IMR-90 (cell line): ENCODE results near the gene STRIP1. TPM values are rescaled to one million over a fixed set of nuclear protein-coding genes. Genes with fewer than 3 reads are reported as not detected.

Experiments used
- ATAC-seq: fragments of 200-7000 bp; cut with Tn5 transposase; 2 replicates; pipeline ENCODE4 v1.9.1; 2020; ENCODE audit warnings: low read depth, mild to moderate bottlenecking, moderate library complexity
- BruUV-seq: library from RNA; stranded (reverse); fragments of 400-500 nt; replicated peaks from 2 replicates; lab custom pipeline; 2021; lab: Mats Ljungman, UMichigan
- CTCF ChIA-PET: fragments of 300-600 bp; formaldehyde crosslinking; extraction: SDS; loops from one replicate; lab custom pipeline; 2021; ENCODE audit warnings: antibody characterized with exemption; lab: Yijun Ruan, JAX
- POLR2A ChIA-PET: fragments of 300-600 bp; sonication (Branson Sonifier 250); formaldehyde crosslinking; loops from one replicate; lab custom pipeline; 2022; ENCODE audit warnings: antibody characterized with exemption; ENCODE audit not compliant: unreplicated experiment; lab: Charles Lee
- DNase-seq: peaks from one replicate; pipeline ENCODE4 v3.0.0; 2013
- H2AFZ ChIP-seq: replicated peaks from 2 replicates; pipeline ENCODE3; 2013; ENCODE audit warnings: low read length, mild to moderate bottlenecking; ENCODE audit not compliant: poor library complexity
- H2AK5ac ChIP-seq: 2 replicates; pipeline ENCODE4 v1.6.1; 2013; ENCODE audit warnings: low read depth, low read length, inconsistent platforms
- H2AK9ac ChIP-seq: replicated peaks from 2 replicates; pipeline ENCODE3; 2013; ENCODE audit warnings: mild to moderate bottlenecking, low read depth, low read length, moderate library complexity; ENCODE audit not compliant: poor library complexity
- H2BK120ac ChIP-seq: 2 replicates; pipeline ENCODE4 v1.6.1; 2013; ENCODE audit warnings: low read depth, low read length, inconsistent platforms
- H2BK15ac ChIP-seq: 3 replicates; pipeline ENCODE4 v1.6.1; 2013; ENCODE audit warnings: low read depth, low read length, inconsistent platforms
- H2BK20ac ChIP-seq: 2 replicates; pipeline ENCODE4 v1.6.1; 2013; ENCODE audit warnings: low read depth, mild to moderate bottlenecking, inconsistent platforms, low read length, moderate library complexity
- H2BK5ac ChIP-seq: 2 replicates; pipeline ENCODE4 v1.6.1; 2013; ENCODE audit warnings: mild to moderate bottlenecking, low read depth, low read length, inconsistent platforms; ENCODE audit not compliant: poor library complexity, severe bottlenecking
- H3K14ac ChIP-seq: replicated peaks from 2 replicates; pipeline ENCODE4 v1.6.1; 2013; ENCODE audit warnings: low read depth, low read length, inconsistent platforms
- H3K18ac ChIP-seq: 2 replicates; pipeline ENCODE4 v1.6.1; 2013; ENCODE audit warnings: low read depth, low read length, control low read depth
- H3K23ac ChIP-seq: 2 replicates; pipeline ENCODE4 v1.6.1; 2013; ENCODE audit warnings: low read depth, low read length, inconsistent platforms
- H3K27ac ChIP-seq: 2 replicates; pipeline ENCODE4 v1.5.1; 2013; ENCODE audit warnings: mild to moderate bottlenecking, control low read depth, low read length; ENCODE audit not compliant: insufficient read depth
- H3K27me3 ChIP-seq: 2 replicates; pipeline ENCODE4 v1.6.1; 2013; ENCODE audit warnings: low read length; ENCODE audit not compliant: control insufficient read depth, insufficient read depth
- H3K36me3 ChIP-seq: 2 replicates; pipeline ENCODE4 v1.6.1; 2013; ENCODE audit warnings: low read length, mixed read lengths; ENCODE audit not compliant: control insufficient read depth, insufficient read depth
- H3K4ac ChIP-seq: 2 replicates; pipeline ENCODE4 v1.6.1; 2013; ENCODE audit warnings: low read depth, low read length, inconsistent platforms
- H3K4me1 ChIP-seq: 2 replicates; pipeline ENCODE4 v1.6.1; 2013; ENCODE audit warnings: low read length, mixed read lengths; ENCODE audit not compliant: control insufficient read depth, insufficient read depth
- H3K4me2 ChIP-seq: 2 replicates; pipeline ENCODE4 v1.6.1; 2013; ENCODE audit warnings: low read depth, mild to moderate bottlenecking, control low read depth, low read length, moderate library complexity
- H3K4me3 ChIP-seq: 2 replicates; pipeline ENCODE4 v1.5.1; 2013; ENCODE audit warnings: low read depth, mild to moderate bottlenecking, control low read depth, low read length, moderate library complexity; ENCODE audit not compliant: insufficient read depth
- H3K56ac ChIP-seq: 2 replicates; pipeline ENCODE4 v1.6.1; 2013; ENCODE audit warnings: low read length, inconsistent platforms; ENCODE audit not compliant: insufficient read depth; ENCODE audit errors: extremely low read depth
- H3K79me1 ChIP-seq, 2 experiments: 2 replicates each; pipeline ENCODE4 v1.6.1; 2013; ENCODE audit warnings: low read length in 2 of 2, inconsistent platforms in 1 of 2, low read depth in 1 of 2
- H3K9ac ChIP-seq: 2 replicates; pipeline ENCODE4 v1.6.1; 2013; ENCODE audit warnings: low read depth, low read length, control low read depth
- H3K9me1 ChIP-seq: 2 replicates; pipeline ENCODE4 v1.6.1; 2013; ENCODE audit warnings: low read length, inconsistent platforms; ENCODE audit not compliant: insufficient read depth
- H3K9me3 ChIP-seq: 2 replicates; pipeline ENCODE4 v1.6.1; 2013; ENCODE audit warnings: low read length; ENCODE audit not compliant: control insufficient read depth, insufficient read depth
- H4K20me1 ChIP-seq: 2 replicates; pipeline ENCODE4 v1.6.1; 2013; ENCODE audit warnings: low read length, inconsistent platforms; ENCODE audit not compliant: insufficient read depth
- H4K5ac ChIP-seq: 2 replicates; pipeline ENCODE4 v1.6.1; 2013; ENCODE audit warnings: mild to moderate bottlenecking, low read depth, low read length, control low read depth
- H4K8ac ChIP-seq, 2 experiments: 2 replicates each; pipeline ENCODE4 v1.6.1; 2013; ENCODE audit warnings: low read depth in 2 of 2, low read length in 2 of 2, control low read depth in 1 of 2, inconsistent platforms in 1 of 2
- H4K91ac ChIP-seq: 2 replicates; pipeline ENCODE4 v1.6.1; 2013; ENCODE audit warnings: low read depth, low read length, inconsistent platforms; ENCODE audit not compliant: insufficient read depth
- BHLHE40 ChIP-seq: fragments of 150-350 bp; IDR thresholded peaks from 2 replicates; pipeline ENCODE4 v1.6.1; 2016; ENCODE audit warnings: mild to moderate bottlenecking, low read depth, low read length
- CEBPB ChIP-seq: IDR thresholded peaks from 2 replicates; pipeline ENCODE4 v1.6.1; 2012; ENCODE audit warnings: low read depth, low read length, improper control_type of control experiment
- CHD1 ChIP-seq: IDR thresholded peaks from 2 replicates; pipeline ENCODE4 v1.6.1; 2012; ENCODE audit warnings: low read depth, low read length, improper control_type of control experiment
- CTCF ChIP-seq: conservative IDR thresholded peaks from 2 replicates; pipeline ENCODE4 v1.5.1; 2012; ENCODE audit warnings: mild to moderate bottlenecking, low read depth, low read length, improper control_type of control experiment
- ELK1 ChIP-seq: fragments of 150-350 bp; IDR thresholded peaks from 2 replicates; pipeline ENCODE4 v1.6.1; 2016; ENCODE audit warnings: low read depth, mild to moderate bottlenecking, low read length, moderate library complexity, borderline replicate concordance
- FOS ChIP-seq: fragments of 150-350 bp; IDR thresholded peaks from 2 replicates; pipeline ENCODE4 v1.6.1; 2016; ENCODE audit warnings: low read depth, low read length
- MAFK ChIP-seq: IDR thresholded peaks from 2 replicates; pipeline ENCODE4 v1.6.1; 2012; ENCODE audit warnings: low read depth, low read length, improper control_type of control experiment
- MAZ ChIP-seq: IDR thresholded peaks from 2 replicates; pipeline ENCODE4 v1.6.1; 2012; ENCODE audit warnings: low read depth, mild to moderate bottlenecking, low read length, improper control_type of control experiment, moderate library complexity, borderline replicate concordance
- MXI1 ChIP-seq: IDR thresholded peaks from 2 replicates; pipeline ENCODE4 v1.6.1; 2012; ENCODE audit warnings: low read depth, mild to moderate bottlenecking, low read length, moderate library complexity, borderline replicate concordance
- NFE2L2 ChIP-seq: fragments of 150-350 bp; IDR thresholded peaks from 2 replicates; pipeline ENCODE4 v1.6.1; 2016; ENCODE audit warnings: low read depth, mild to moderate bottlenecking, low read length
- POLR2A ChIP-seq: IDR thresholded peaks from 2 replicates; pipeline ENCODE4 v1.6.1; 2012; ENCODE audit warnings: mild to moderate bottlenecking, low read depth, low read length
- RAD21 ChIP-seq: IDR thresholded peaks from 2 replicates; pipeline ENCODE4 v1.6.1; 2012; ENCODE audit warnings: low read length, improper control_type of control experiment
- RCOR1 ChIP-seq: IDR thresholded peaks from 2 replicates; pipeline ENCODE4 v1.6.1; 2012; ENCODE audit warnings: mild to moderate bottlenecking, low read length, improper control_type of control experiment; ENCODE audit not compliant: insufficient replicate concordance
- RFX5 ChIP-seq: IDR thresholded peaks from 2 replicates; pipeline ENCODE4 v1.8.0; 2012; ENCODE audit warnings: low read depth, mild to moderate bottlenecking, low read length, moderate library complexity
- SMC3 ChIP-seq: fragments of 150-350 bp; IDR thresholded peaks from 2 replicates; pipeline ENCODE4 v1.6.1; 2016; ENCODE audit warnings: low read depth, mild to moderate bottlenecking, antibody characterized with exemption, low read length, moderate library complexity
- dilution Hi-C: fragments of 300-500 bp; cut with HindIII; formaldehyde crosslinking; loops from one replicate; pipeline ENCODE4 v1.14.3; 2018; ENCODE audit warnings: low sequenced_read_pairs; ENCODE audit not compliant: unreplicated experiment
- in situ Hi-C: fragments of 300-500 bp; cut with MboI; formaldehyde crosslinking; loops from 3 replicates; pipeline ENCODE4 v1.14.3; 2019; ENCODE audit warnings: low sequenced_read_pairs, inconsistent platforms, mixed read lengths
- intact Hi-C: fragments of 100-400 bp; cut with micrococcal nuclease; formaldehyde crosslinking; loops from 2 replicates; pipeline ENCODE4 v1.10.0; 2022
- polyA plus RNA-seq, 3 experiments: library from polyadenylated mRNA; depleted of rRNA; stranded (reverse); fragments of >200 nt; gene quantifications; 2 replicates each; pipeline ENCODE4 v1.2.3, GENCODE V29; 2012; ENCODE audit warnings: low replicate concordance in 1 of 3
- total RNA-seq: library from RNA; depleted of rRNA; stranded (reverse); fragments of >200 nt; gene quantifications from 2 replicates; pipeline ENCODE4 v1.2.3, GENCODE V29; 2012
- TF ChIP-seq, protein P1 (sequence below): fragments of 150-350 bp; IDR thresholded peaks from 2 replicates; pipeline ENCODE4 v1.6.1; 2017; ENCODE audit warnings: mild to moderate bottlenecking, antibody characterized with exemption, low read length, low read depth

The STRIP1 gene
- total and polyA plus RNA-seq, 2 of the 4 experiments (the other 2 are of a cell fraction): 30.4 to 33.5 TPM

GRCh38 chr1:109997867-109998229, 36.6 kb upstream of the STRIP1 start:
- no peak overlapping the region for H2BK5ac ChIP-seq
- dilution Hi-C loops: no loop called here
- H3K27ac ChIP-seq: no peak overlapping the region
- ATAC-seq: 0 out of 2 replicates have a peak, but pooled peaks have one; percentile 9
- no peak overlapping the region for H3K23ac ChIP-seq
- H2AFZ ChIP-seq: no peak overlapping the region
- H3K18ac ChIP-seq: no peak overlapping the region
- no peak overlapping the region for H4K91ac ChIP-seq
- H2AK9ac ChIP-seq: no peak overlapping the region
- ChIA-PET POLR2A (no interaction called here), CTCF (interaction anchor here (0.7 to 1.0 kb wide), 2 partner anchors 13 kb away, joined by 3 read pairs; partner anchors contain the start of gene AHCYL1)
- peaks cover 14% of the 10 kb centered on the region for H3K9me1 ChIP-seq
- no peak overlapping the region for H2BK120ac ChIP-seq
- H3K9me3 ChIP-seq: no peaks in the 10 kb centered on the region
- no peak overlapping the region for H3K56ac ChIP-seq
- no peak overlapping the region for H4K8ac ChIP-seq
- H4K20me1 ChIP-seq: peaks cover 44% of the 10 kb centered on the region
- no peak overlapping the region for H2BK15ac ChIP-seq
- H3K4me3 ChIP-seq: no peak overlapping the region
- H3K4me2 ChIP-seq: no peak overlapping the region
- H3K9ac ChIP-seq: no peak overlapping the region
- H3K36me3 ChIP-seq: 0 out of 2 replicates have a peak, but pooled peaks cover 3% of the 10 kb centered on the region
- no peak for DNase-seq
- no peak overlapping the region for H3K14ac ChIP-seq
- no peak overlapping the region for H2BK20ac ChIP-seq
- H3K27me3 ChIP-seq: no peaks in the 10 kb centered on the region
- no TSS peak for BruUV-seq
- no peak for TF ChIP-seq BHLHE40
- TF ChIP-seq NFE2L2: no peak
- no peak for TF ChIP-seq MAZ
- no peak for TF ChIP-seq MXI1
- TF ChIP-seq MAFK: no peak
- TF ChIP-seq RCOR1: no peak
- TF ChIP-seq CTCF: no peak
- TF ChIP-seq POLR2A: no peak
- no peak for TF ChIP-seq ELK1
- TF ChIP-seq SMC3: no peak
- TF ChIP-seq FOS: no peak
- TF ChIP-seq CEBPB: no peak
- TF ChIP-seq, protein P1, sequence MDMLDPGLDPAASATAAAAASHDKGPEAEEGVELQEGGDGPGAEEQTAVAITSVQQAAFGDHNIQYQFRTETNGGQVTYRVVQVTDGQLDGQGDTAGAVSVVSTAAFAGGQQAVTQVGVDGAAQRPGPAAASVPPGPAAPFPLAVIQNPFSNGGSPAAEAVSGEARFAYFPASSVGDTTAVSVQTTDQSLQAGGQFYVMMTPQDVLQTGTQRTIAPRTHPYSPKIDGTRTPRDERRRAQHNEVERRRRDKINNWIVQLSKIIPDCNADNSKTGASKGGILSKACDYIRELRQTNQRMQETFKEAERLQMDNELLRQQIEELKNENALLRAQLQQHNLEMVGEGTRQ: no peak
- TF ChIP-seq CHD1: no peak
- no peak for TF ChIP-seq RFX5
- no peak for TF ChIP-seq RAD21
- H3K4ac ChIP-seq: no peak overlapping the region
- intact Hi-C loops: no loop called here
- in situ Hi-C loops: no loop called here
- peaks cover 6% of the 10 kb centered on the region for H3K4me1 ChIP-seq
- H4K5ac ChIP-seq: no peak overlapping the region
- H3K79me1 ChIP-seq: peaks cover 33 to 79% of the 10 kb centered on the region in 2 experiments
- H2AK5ac ChIP-seq: no peak overlapping the region
